GM19328 (cell line): Measurements from ENCODE around the gene LCT.

Experiments
- ATAC-seq: cut with Tn5 transposase; IDR thresholded peaks from one replicate; pipeline ENCODE4 v1.9.1; 2021; ENCODE audit warnings: mild to moderate bottlenecking, moderate library complexity; ENCODE audit not compliant: unreplicated experiment

LCT gene

GRCh38 chr2:135743860-135744259, 93.1 kb downstream of the LCT start:
- no peak for ATAC-seq

GRCh38 chr2:135742325-135742757, 94.6 kb downstream of the LCT start:
- ATAC-seq: peak; percentile 13

- ATAC-seq: peak; percentile 93
These were observed 95.3 kb downstream of the LCT start, which contains the start of gene UBXN4 for GRCh38 chr2:135741395-135742324. TSS of gene UBXN4 (plus strand) at chr2:135741855. CDS start at chr2:135741930, 75 bp downstream.

DNA sequence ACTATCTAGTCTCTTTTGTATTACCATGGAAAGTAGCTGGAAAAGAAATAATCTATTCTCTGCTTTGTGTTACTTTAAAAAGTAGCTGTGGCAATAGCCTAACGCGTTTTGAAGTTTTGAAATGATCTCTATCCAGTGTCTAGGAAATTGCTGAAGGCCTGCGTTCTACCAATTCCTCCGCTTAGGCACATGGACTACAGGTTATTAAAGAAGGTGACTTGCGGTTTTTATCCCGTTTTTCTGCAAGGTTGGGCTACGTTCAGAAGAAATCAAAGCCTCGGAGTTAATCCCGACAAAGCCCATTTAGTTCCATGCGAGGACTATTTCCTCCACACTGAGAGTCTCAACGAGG, 96.0 kb downstream of the LCT start:
- no peak for ATAC-seq

DNA sequence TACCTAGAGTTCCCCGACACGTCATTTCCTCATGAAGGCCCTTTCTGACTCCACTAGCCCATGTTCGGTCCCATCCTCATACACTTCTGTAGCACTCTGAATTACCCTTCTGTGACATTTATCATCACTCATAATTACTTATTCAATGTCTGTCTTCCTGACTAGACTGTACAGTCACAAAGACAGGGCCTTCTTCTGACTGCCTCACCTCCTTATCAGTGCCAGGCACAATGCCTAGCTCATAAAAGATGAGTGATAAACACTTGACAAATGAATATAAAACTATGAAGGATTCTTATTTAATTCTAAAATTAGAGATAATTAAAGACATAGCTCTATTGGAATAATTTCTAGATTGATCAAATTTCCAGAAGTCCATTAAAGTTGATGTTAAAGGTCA, 96.8 kb downstream of the LCT start:
- no peak for ATAC-seq
